Activated CD4-positive, alpha-beta T cell treated with anti-CD3 and anti-CD28 coated beads, Interleukin-2, amount 10 ng/mL, durations not matched to agents 7 days and 5 days (primary cell): Measurements from ENCODE around the gene IRF6. TPM values are rescaled to one million over a fixed set of nuclear protein-coding genes. Genes with fewer than 3 reads are reported as not detected.

Experiments used
- CTCF ChIA-PET: fragments of 350-600 bp; sonication (Branson Sonifier 250); formaldehyde crosslinking; loops from one replicate; lab custom pipeline; 2021; ENCODE audit warnings: antibody characterized with exemption; lab: Charles Lee
- POLR2A ChIA-PET: fragments of 350-600 bp; sonication (Branson Sonifier 250); formaldehyde crosslinking; loops from one replicate; lab custom pipeline; 2021; ENCODE audit warnings: antibody characterized with exemption; lab: Charles Lee
- DNase-seq: peaks from one replicate; pipeline ENCODE4 v3.0.0-alpha.2; 2020
- H3K27ac Mint-ChIP-seq: one replicate; pipeline ENCODE4 v1.8.0; 2021; ENCODE audit warnings: mild to moderate bottlenecking, moderate library complexity, mixed read lengths
- H3K27me3 Mint-ChIP-seq: one replicate; pipeline ENCODE4 v1.8.0; 2021; ENCODE audit warnings: mixed read lengths
- H3K36me3 Mint-ChIP-seq: one replicate; pipeline ENCODE4 v1.8.0; 2021; ENCODE audit warnings: low read depth, mixed read lengths
- H3K4me1 Mint-ChIP-seq: one replicate; pipeline ENCODE4 v1.8.0; 2021; ENCODE audit warnings: mixed read lengths
- H3K4me3 Mint-ChIP-seq: one replicate; pipeline ENCODE4 v1.8.0; 2021; ENCODE audit warnings: mild to moderate bottlenecking, moderate library complexity, mixed read lengths
- H3K9me3 Mint-ChIP-seq: one replicate; pipeline ENCODE4 v1.8.0; 2021; ENCODE audit warnings: mixed read lengths
- total RNA-seq, 2 experiments: library from RNA; stranded (reverse); gene quantifications; one replicate each; pipeline ENCODE4 v1.2.3, GENCODE V29; 2021

IRF6 gene
- total RNA-seq, 2 experiments from 2014 or later: not detected

- no peaks in the 10 kb centered on the region for H3K9me3 Mint-ChIP-seq
- no peak overlapping the region for H3K27ac Mint-ChIP-seq
Observed at GRCh38 chr1:209838537-209838936, 32.6 kb upstream of the IRF6 start.

GRCh38 chr1:209837671-209838070 is 31.7 kb upstream of the IRF6 start:
- Mint-ChIP-seq H3K27ac (no peak overlapping the region), H3K4me1 (peaks cover 16% of the 10 kb centered on the region), H3K9me3 (no peaks in the 10 kb centered on the region), H3K36me3 (peaks cover 74% of the 10 kb centered on the region), H3K4me3 (no peak overlapping the region), H3K27me3 (no peaks in the 10 kb centered on the region)
- POLR2A ChIA-PET: no interaction called here
- DNase-seq: no peak
- CTCF ChIA-PET: interaction anchor here (1.5 to 1.8 kb wide), 2 partner anchors 10 to 23 kb away, joined by 4 read pairs; partner anchors contain the start of gene UTP25

More at GRCh38 chr1:209838537-209838936, 32.6 kb upstream of the IRF6 start:
- H3K4me1 Mint-ChIP-seq: peaks cover 13% of the 10 kb centered on the region
- ChIA-PET POLR2A (no interaction called here), CTCF (interaction anchor here (0.9 to 1.5 kb wide), 2 partner anchors 11 kb away, joined by 3 to 4 read pairs; partner anchors contain the start of gene UTP25)
- peaks cover 73% of the 10 kb centered on the region for H3K36me3 Mint-ChIP-seq
- no peak overlapping the region for H3K4me3 Mint-ChIP-seq
- H3K27me3 Mint-ChIP-seq: no peaks in the 10 kb centered on the region
- no peak for DNase-seq

- no peak overlapping the region for H3K27ac Mint-ChIP-seq
- peaks cover 70% of the 10 kb centered on the region for H3K36me3 Mint-ChIP-seq
- H3K27me3 Mint-ChIP-seq: no peaks in the 10 kb centered on the region
- no peaks in the 10 kb centered on the region for H3K9me3 Mint-ChIP-seq
- CTCF ChIA-PET: interaction anchor here (1.1 to 1.6 kb wide), 2 partner anchors 8 to 11 kb away, joined by 3 read pairs; partner anchors contain the start of gene UTP25
- peaks cover 19% of the 10 kb centered on the region for H3K4me1 Mint-ChIP-seq
- H3K4me3 Mint-ChIP-seq: no peak overlapping the region
- DNase-seq: no peak
- POLR2A ChIA-PET: no interaction called here
Observed at GRCh38 chr1:209835782-209836298, 29.9 kb upstream of the IRF6 start.

- H3K27ac Mint-ChIP-seq: no peak overlapping the region
- POLR2A ChIA-PET: no interaction called here
Observed at GRCh38 chr1:209831615-209832014, 25.7 kb upstream of the IRF6 start.

GRCh38 chr1:209830722-209831121 is 24.8 kb upstream of the IRF6 start:
- no peak for DNase-seq
- ChIA-PET CTCF (interaction anchor here (1.3 to 1.7 kb wide), 2 partner anchors 22 to 81 kb away, joined by 3 to 4 read pairs; no protein-coding TSS in a partner anchor), POLR2A (no interaction called here)
- no peaks in the 10 kb centered on the region for H3K9me3 Mint-ChIP-seq
- no peak overlapping the region for H3K4me3 Mint-ChIP-seq
- H3K27ac Mint-ChIP-seq: no peak overlapping the region
- H3K4me1 Mint-ChIP-seq: peaks cover 42% of the 10 kb centered on the region
- no peaks in the 10 kb centered on the region for H3K27me3 Mint-ChIP-seq
- H3K36me3 Mint-ChIP-seq: peaks cover 45% of the 10 kb centered on the region

More at GRCh38 chr1:209831615-209832014, 25.7 kb upstream of the IRF6 start:
- no peak for DNase-seq
- H3K4me3 Mint-ChIP-seq: no peak overlapping the region
- peaks cover 42% of the 10 kb centered on the region for H3K4me1 Mint-ChIP-seq
- peaks cover 53% of the 10 kb centered on the region for H3K36me3 Mint-ChIP-seq
- CTCF ChIA-PET: interaction anchor here (1.2 to 1.7 kb wide), 2 partner anchors 11 to 23 kb away, joined by 3 to 4 read pairs; no protein-coding TSS in a partner anchor
- no peaks in the 10 kb centered on the region for H3K9me3 Mint-ChIP-seq
- H3K27me3 Mint-ChIP-seq: no peaks in the 10 kb centered on the region

- Mint-ChIP-seq H3K9me3 (no peaks in the 10 kb centered on the region), H3K27me3 (peaks cover 2% of the 10 kb centered on the region), H3K4me1 (peaks cover 39% of the 10 kb centered on the region), H3K4me3 (peak overlapping the region; percentile 87), H3K36me3 (peaks cover 39% of the 10 kb centered on the region), H3K27ac (peak overlapping the region; percentile 38)
- no peak for DNase-seq
- ChIA-PET POLR2A (no interaction called here), CTCF (interaction anchor here (1.3 kb wide), 1 partner anchor 80 kb away, joined by 3 read pairs; no protein-coding TSS in a partner anchor)
Observed at GRCh38 chr1:209829716-209830115, 23.8 kb upstream of the IRF6 start.

- CTCF ChIA-PET: interaction anchor here (0.9 to 1.8 kb wide), 16 partner anchors 9 to 514 kb away, joined by 3 to 7 read pairs (median 3); partner anchors contain the start of gene TRAF3IP3
- POLR2A ChIA-PET: no interaction called here
- peak within 1 kb of the TSS; percentile 94 for H3K27ac Mint-ChIP-seq
- H3K36me3 Mint-ChIP-seq: peaks cover 22% of the 10 kb centered on the region
- peak within 1 kb of the TSS; percentile 87 for H3K4me3 Mint-ChIP-seq
- no peaks in the 10 kb centered on the region for H3K9me3 Mint-ChIP-seq
- DNase-seq: peak; percentile 95
- H3K4me1 Mint-ChIP-seq: peaks cover 42% of the 10 kb centered on the region
- peaks cover 6% of the 10 kb centered on the region for H3K27me3 Mint-ChIP-seq
Observed at GRCh38 chr1:209827384-209828262, 21.7 kb upstream of the IRF6 start, which contains the start of gene UTP25. UTP25 (plus strand) TSS chr1:209827972; CDS start chr1:209828064, 92 bp downstream.

- Mint-ChIP-seq H3K4me3 (no peak overlapping the region), H3K4me1 (peaks cover 40% of the 10 kb centered on the region), H3K9me3 (no peaks in the 10 kb centered on the region), H3K36me3 (peaks cover 12% of the 10 kb centered on the region), H3K27ac (no peak overlapping the region), H3K27me3 (peaks cover 13% of the 10 kb centered on the region)
- DNase-seq: no peak
- ChIA-PET POLR2A (no interaction called here), CTCF (interaction anchor here (0.6 to 1.2 kb wide), 3 partner anchors 10 to 457 kb away, joined by 3 read pairs; no protein-coding TSS in a partner anchor)
Observed at GRCh38 chr1:209825591-209826434, 19.9 kb upstream of the IRF6 start.

GRCh38 chr1:209823143-209824041 is 17.4 kb upstream of the IRF6 start:
- CTCF ChIA-PET: interaction anchor here (0.6 to 2.8 kb wide), 21 partner anchors 9 to 69 kb away, joined by 3 to 14 read pairs (median 5); partner anchors contain the start of gene C1orf74
- DNase-seq: peak; percentile 39
- POLR2A ChIA-PET: no interaction called here
- Mint-ChIP-seq H3K9me3 (no peaks in the 10 kb centered on the region), H3K27me3 (peaks cover 21% of the 10 kb centered on the region), H3K4me3 (no peak overlapping the region), H3K27ac (no peak overlapping the region), H3K36me3 (no peaks in the 10 kb centered on the region), H3K4me1 (peaks cover 20% of the 10 kb centered on the region)

- Mint-ChIP-seq H3K4me3 (no peak overlapping the region), H3K27me3 (peaks cover 21% of the 10 kb centered on the region), H3K9me3 (no peaks in the 10 kb centered on the region), H3K4me1 (peaks cover 20% of the 10 kb centered on the region), H3K36me3 (no peaks in the 10 kb centered on the region), H3K27ac (no peak overlapping the region)
- CTCF ChIA-PET: interaction anchor here (0.6 to 2.8 kb wide), 15 partner anchors 8 to 70 kb away, joined by 3 to 14 read pairs (median 8); partner anchors contain the start of gene C1orf74
- POLR2A ChIA-PET: no interaction called here
- DNase-seq: no peak
Observed at GRCh38 chr1:209822706-209823105, 16.8 kb upstream of the IRF6 start.

GRCh38 chr1:209820986-209821385 is 15.0 kb upstream of the IRF6 start:
- Mint-ChIP-seq H3K9me3 (no peaks in the 10 kb centered on the region), H3K4me3 (no peak overlapping the region), H3K4me1 (peaks cover 12% of the 10 kb centered on the region), H3K27me3 (peaks cover 21% of the 10 kb centered on the region), H3K36me3 (no peaks in the 10 kb centered on the region), H3K27ac (no peak overlapping the region)
- ChIA-PET CTCF (interaction anchor here (0.6 to 1.3 kb wide), 2 partner anchors 10 to 1338 kb away, joined by 3 to 4 read pairs; no protein-coding TSS in a partner anchor), POLR2A (no interaction called here)
- DNase-seq: no peak
